HG03457 (cell line): ENCODE data around the gene LRMDA.
"Not testable (repeated sequence)": the region's sequence is repeated elsewhere in the genome, so short reads cannot be mapped to it uniquely, and the experiment has no call there.

Experiments used
- ATAC-seq: cut with Tn5 transposase; IDR thresholded peaks from one replicate; pipeline ENCODE4 v1.9.1; 2021; ENCODE audit warnings: moderate number of reproducible peaks; ENCODE audit not compliant: unreplicated experiment

LRMDA gene

GRCh38 chr10:75502389-75502788 is 71.0 kb downstream of the LRMDA start:
- ATAC-seq = no peak

GRCh38 chr10:75502838-75503237 is 71.4 kb downstream of the LRMDA start:
- no peak for ATAC-seq

GRCh38 chr10:75505293-75505692 is 73.9 kb downstream of the LRMDA start:
- ATAC-seq = no peak

- peak; percentile 84 for ATAC-seq
Observed at GRCh38 chr10:75505840-75506506, 74.5 kb downstream of the LRMDA start.

GRCh38 chr10:75506930-75507329 is 75.5 kb downstream of the LRMDA start:
- ATAC-seq = no peak

- ATAC-seq = no peak
Observed at GRCh38 chr10:75507469-75507868, 76.0 kb downstream of the LRMDA start.

GRCh38 chr10:75508239-75508813 is 76.9 kb downstream of the LRMDA start:
- no peak for ATAC-seq

GRCh38 chr10:75508814-75509306 is 77.4 kb downstream of the LRMDA start:
- ATAC-seq = no peak

- no peak for ATAC-seq
Observed at GRCh38 chr10:75509706-75510105, 78.3 kb downstream of the LRMDA start.

- no peak for ATAC-seq
Observed at GRCh38 chr10:75511011-75511410, 79.6 kb downstream of the LRMDA start.

GRCh38 chr10:75512203-75512933 is 80.9 kb downstream of the LRMDA start:
- ATAC-seq = no peak

GRCh38 chr10:75513292-75513885 is 82.0 kb downstream of the LRMDA start:
- ATAC-seq = no peak

GRCh38 chr10:75514830-75515229 is 83.4 kb downstream of the LRMDA start:
- ATAC-seq = no peak

- ATAC-seq = not testable (repeated sequence)
Observed at GRCh38 chr10:75516154-75516553, 84.7 kb downstream of the LRMDA start.

GRCh38 chr10:75519213-75519612 is 87.8 kb downstream of the LRMDA start:
- ATAC-seq = not testable (repeated sequence)

GRCh38 chr10:75521194-75521829 is 89.9 kb downstream of the LRMDA start:
- ATAC-seq = not testable (repeated sequence)

- no peak for ATAC-seq
Observed at GRCh38 chr10:75525067-75525466, 93.6 kb downstream of the LRMDA start.

GRCh38 chr10:75525646-75526045 is 94.2 kb downstream of the LRMDA start:
- ATAC-seq = no peak

GRCh38 chr10:75527542-75527941 is 96.1 kb downstream of the LRMDA start:
- no peak for ATAC-seq

- ATAC-seq = no peak
Observed at GRCh38 chr10:75528392-75528791, 97.0 kb downstream of the LRMDA start.

- no peak for ATAC-seq
Observed at GRCh38 chr10:75530299-75530698, 98.9 kb downstream of the LRMDA start.
